Endothelial cell of umbilical vein (primary cell): ENCODE data around the gene AGTPBP1. TPM values are rescaled to one million over a fixed set of nuclear protein-coding genes. Genes with fewer than 3 reads are reported as not detected.

Experiments
- BruUV-seq: library from RNA; stranded (reverse); fragments of 400-500 nt; replicated peaks from 2 replicates; lab custom pipeline; 2021; lab: Mats Ljungman, UMichigan
- CTCF ChIA-PET: fragments of 300-600, 350-600 bp; sonication (Branson Sonifier 250); formaldehyde crosslinking; loops from one replicate; lab custom pipeline; 2021; ENCODE audit warnings: antibody characterized with exemption, inconsistent platforms; lab: Charles Lee
- POLR2A ChIA-PET: fragments of 300-600, 350-600 bp; sonication (Branson Sonifier 250); formaldehyde crosslinking; loops from one replicate; lab custom pipeline; 2021; ENCODE audit warnings: antibody characterized with exemption, inconsistent platforms; lab: Charles Lee
- DNase-seq: peaks from one replicate; pipeline ENCODE4 v3.0.0-alpha.2; 2011; ENCODE audit warnings: low read depth, low spot score
- FAIRE-seq: peaks from 2 replicates; lab custom pipeline; 2011; peaks lifted over from hg19 to GRCh38; lab: Jason Lieb, UNC
- H2AFZ ChIP-seq: 2 replicates; pipeline ENCODE4 v1.6.0; 2012; ENCODE audit warnings: low read depth, low read length, control low read depth, inconsistent platforms
- H3K27ac ChIP-seq: 2 replicates; pipeline ENCODE4 v1.5.1; 2011; ENCODE audit warnings: low read depth, mild to moderate bottlenecking, control low read depth, low read length, moderate library complexity; ENCODE audit not compliant: insufficient read depth
- H3K27me3 ChIP-seq, 2 experiments: 2 replicates each; pipeline versions ENCODE4 v1.6.0 to v1.6.1; 2011; ENCODE audit warnings: low read length in 2 of 2, mixed read lengths in 1 of 2; ENCODE audit not compliant: control insufficient read depth in 2 of 2, insufficient read depth in 2 of 2
- H3K36me3 ChIP-seq, 2 experiments: 2 replicates in 1 of 2; 3 replicates in 1 of 2; pipeline ENCODE4 v1.5.1; 2011; ENCODE audit warnings: low read length in 2 of 2, mild to moderate bottlenecking in 1 of 2, moderate library complexity in 1 of 2; ENCODE audit not compliant: control insufficient read depth in 2 of 2, insufficient read depth in 2 of 2; ENCODE audit errors: extremely low read depth in 1 of 2
- H3K4me1 ChIP-seq: 3 replicates; pipeline ENCODE4 v1.5.1; 2011; ENCODE audit warnings: mild to moderate bottlenecking, low read length; ENCODE audit not compliant: control insufficient read depth, insufficient read depth; ENCODE audit errors: extremely low read depth
- H3K4me2 ChIP-seq: 2 replicates; pipeline ENCODE4 v1.6.1; 2011; ENCODE audit warnings: low read length, control low read depth, mixed read lengths; ENCODE audit not compliant: insufficient read depth
- H3K4me3 ChIP-seq, 3 experiments: fragments of 200-600 bp in 1 of 3; sonication (generic), shearing (Covaris generic) in 1 of 3; replicated peaks in 1 of 3; 2 replicates each; pipeline ENCODE4 v1.5.1; 2011 to 2016; ENCODE audit warnings: control low read depth in 3 of 3, low read length in 3 of 3, mild to moderate bottlenecking in 2 of 3, inconsistent platforms in 1 of 3, low read depth in 1 of 3, moderate library complexity in 1 of 3; ENCODE audit not compliant: insufficient read depth in 1 of 3
- H3K79me2 ChIP-seq: 2 replicates; pipeline ENCODE4 v1.6.0; 2012; ENCODE audit warnings: low read length, inconsistent platforms; ENCODE audit not compliant: control insufficient read depth, insufficient read depth
- H3K9ac ChIP-seq: replicated peaks from 2 replicates; pipeline ENCODE3; 2011; ENCODE audit warnings: low read length, control low read depth; ENCODE audit not compliant: insufficient read depth; ENCODE audit errors: extremely low read depth
- H3K9me1 ChIP-seq: replicated peaks from 3 replicates; pipeline ENCODE4 v1.6.0; 2011; ENCODE audit warnings: mild to moderate bottlenecking, low read length; ENCODE audit not compliant: control insufficient read depth, insufficient read depth; ENCODE audit errors: extremely low read depth
- H3K9me3 ChIP-seq: replicated peaks from 2 replicates; pipeline ENCODE4 v1.5.1; 2012; ENCODE audit warnings: low read length, inconsistent platforms; ENCODE audit not compliant: control insufficient read depth, insufficient read depth
- H4K20me1 ChIP-seq: replicated peaks from 2 replicates; pipeline ENCODE3; 2011; ENCODE audit warnings: mild to moderate bottlenecking, low read length; ENCODE audit not compliant: control insufficient read depth, insufficient read depth; ENCODE audit errors: extremely low read depth
- EZH2 ChIP-seq: IDR thresholded peaks from 2 replicates; pipeline ENCODE4 v1.6.1; 2012; ENCODE audit warnings: borderline replicate concordance, low read depth, mild to moderate bottlenecking, moderate library complexity, low read length, inconsistent platforms; ENCODE audit not compliant: severe bottlenecking
- FOS ChIP-seq: IDR thresholded peaks from 2 replicates; pipeline ENCODE4 v1.6.1; 2011; ENCODE audit warnings: mild to moderate bottlenecking, low read length, moderate library complexity, borderline replicate concordance; ENCODE audit not compliant: insufficient read depth
- MYC ChIP-seq: IDR thresholded peaks from one replicate; pipeline ENCODE4 v1.6.1; 2011; ENCODE audit warnings: mild to moderate bottlenecking, low read depth, low read length
- POLR2A ChIP-seq: IDR thresholded peaks from 2 replicates; pipeline ENCODE4 v1.6.1; 2012; ENCODE audit warnings: low read depth, mild to moderate bottlenecking, control low read depth, low read length
- POLR2AphosphoS5 ChIP-seq: IDR thresholded peaks from 2 replicates; pipeline ENCODE4 v1.6.1; 2012; ENCODE audit warnings: low read depth, mild to moderate bottlenecking, control low read depth, low read length, moderate library complexity; ENCODE audit not compliant: insufficient read depth
- dilution Hi-C: fragments of 300-500 bp; cut with MboI; formaldehyde crosslinking; loops from one replicate; pipeline ENCODE4 v1.15.0; 2019; ENCODE audit warnings: low sequenced_read_pairs; ENCODE audit not compliant: extremely low pct_ligation_motif_present
- intact Hi-C: fragments of 100-400 bp; cut with micrococcal nuclease; formaldehyde crosslinking; loops from one replicate; pipeline ENCODE4 v1.10.0; 2022
- polyA plus RNA-seq, 4 experiments: library from polyadenylated mRNA; depleted of rRNA in 3 of 4; stranded (reverse) in 3 of 4; unstranded in 1 of 4; fragments of >200 nt; gene quantifications; 2 replicates each; pipeline versions ENCODE4 v1.2.1 to v1.2.3, GENCODE V29; 2011 to 2012; ENCODE audit warnings: missing spikeins in 1 of 4
- total RNA-seq: library from RNA; stranded (reverse); gene quantifications from 2 replicates; pipeline ENCODE4 v1.2.3, GENCODE V29; 2021
- TF ChIP-seq, protein P1 (sequence below): IDR thresholded peaks from 2 replicates; pipeline ENCODE4 v1.6.1; 2011; ENCODE audit not compliant: insufficient read depth, insufficient read length
- TF ChIP-seq, protein P2 (sequence below), 2 donors: IDR thresholded peaks; 1 replicate in 1 of 2; 2 replicates in 1 of 2; pipeline ENCODE4 v1.5.1; 2011; ENCODE audit warnings: low read length in 2 of 2, mild to moderate bottlenecking in 2 of 2, moderate library complexity in 2 of 2, control low read depth in 1 of 2, inconsistent platforms in 1 of 2, low read depth in 1 of 2; ENCODE audit not compliant: insufficient read depth in 1 of 2; ENCODE audit errors: extremely low read depth in 1 of 2

Gene AGTPBP1
- total and polyA plus RNA-seq, 2 donors (not counting 3 experiments of a cell fraction or from before 2014, with no cell fraction given): 4.2 to 18.4 TPM

DNA sequence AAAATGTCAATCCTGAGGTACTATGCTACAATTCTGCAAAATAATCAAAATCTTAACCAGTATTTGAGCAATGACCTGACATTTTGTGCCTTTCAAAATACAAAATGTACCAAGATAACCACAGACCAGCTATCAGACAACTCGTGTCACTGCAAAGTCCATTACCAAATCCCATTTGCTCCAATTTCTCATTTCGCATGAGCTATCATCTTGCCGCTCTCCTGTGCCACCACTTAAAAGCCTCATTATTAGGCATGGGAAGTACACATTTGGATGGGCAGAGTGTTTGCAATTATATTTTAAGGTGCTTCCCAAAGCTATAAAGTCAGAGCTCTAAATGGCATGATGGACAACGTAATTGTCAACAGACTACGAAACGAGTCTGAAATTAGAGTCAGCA is 205.2 kb downstream of the AGTPBP1 start:
- H3K4me2 ChIP-seq: no peak overlapping the region
- H3K4me3 ChIP-seq: no peak overlapping the region
- no peak overlapping the region for H2AFZ ChIP-seq
- BruUV-seq: no TSS peak
- no peak for DNase-seq
- H3K36me3 ChIP-seq: no peaks in the 10 kb centered on the region
- intact Hi-C loops (no loop called here), dilution Hi-C loops (no loop called here)
- TF ChIP-seq POLR2AphosphoS5 (no peak), EZH2 (no peak), POLR2A (no peak), MYC (no peak), FOS (no peak)
- TF ChIP-seq, protein P1, sequence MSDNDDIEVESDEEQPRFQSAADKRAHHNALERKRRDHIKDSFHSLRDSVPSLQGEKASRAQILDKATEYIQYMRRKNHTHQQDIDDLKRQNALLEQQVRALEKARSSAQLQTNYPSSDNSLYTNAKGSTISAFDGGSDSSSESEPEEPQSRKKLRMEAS: no peak
- TF ChIP-seq, protein P2, sequence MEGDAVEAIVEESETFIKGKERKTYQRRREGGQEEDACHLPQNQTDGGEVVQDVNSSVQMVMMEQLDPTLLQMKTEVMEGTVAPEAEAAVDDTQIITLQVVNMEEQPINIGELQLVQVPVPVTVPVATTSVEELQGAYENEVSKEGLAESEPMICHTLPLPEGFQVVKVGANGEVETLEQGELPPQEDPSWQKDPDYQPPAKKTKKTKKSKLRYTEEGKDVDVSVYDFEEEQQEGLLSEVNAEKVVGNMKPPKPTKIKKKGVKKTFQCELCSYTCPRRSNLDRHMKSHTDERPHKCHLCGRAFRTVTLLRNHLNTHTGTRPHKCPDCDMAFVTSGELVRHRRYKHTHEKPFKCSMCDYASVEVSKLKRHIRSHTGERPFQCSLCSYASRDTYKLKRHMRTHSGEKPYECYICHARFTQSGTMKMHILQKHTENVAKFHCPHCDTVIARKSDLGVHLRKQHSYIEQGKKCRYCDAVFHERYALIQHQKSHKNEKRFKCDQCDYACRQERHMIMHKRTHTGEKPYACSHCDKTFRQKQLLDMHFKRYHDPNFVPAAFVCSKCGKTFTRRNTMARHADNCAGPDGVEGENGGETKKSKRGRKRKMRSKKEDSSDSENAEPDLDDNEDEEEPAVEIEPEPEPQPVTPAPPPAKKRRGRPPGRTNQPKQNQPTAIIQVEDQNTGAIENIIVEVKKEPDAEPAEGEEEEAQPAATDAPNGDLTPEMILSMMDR (IDR thresholded peaks at IDR 0.05; ENCODE audit: extremely low read depth in 1 of 2, insufficient read depth in 1 of 2, low read depth in 1 of 2, low read length in 2 of 2): no peak
- POLR2A ChIA-PET: no interaction called here
- no peaks in the 10 kb centered on the region for H3K9me3 ChIP-seq
- H3K27ac ChIP-seq: no peak overlapping the region
- no peaks in the 10 kb centered on the region for H3K27me3 ChIP-seq
- H4K20me1 ChIP-seq: no peaks in the 10 kb centered on the region
- H3K9ac ChIP-seq: no peak overlapping the region
- no peaks in the 10 kb centered on the region for H3K79me2 ChIP-seq
- CTCF ChIA-PET: no interaction called here
- peaks cover 4% of the 10 kb centered on the region for H3K4me1 ChIP-seq
- no peaks in the 10 kb centered on the region for H3K9me1 ChIP-seq
- FAIRE-seq: no peak
